Activated CD4-positive, CD25-positive, alpha-beta regulatory T cell (primary cell): Measurements from ENCODE around the gene OR10A3.
"Not testable (repeated sequence)": the region's sequence is repeated elsewhere in the genome, so short reads cannot be mapped to it uniquely, and the experiment has no call there.

Experiments
- DNase-seq, 4 experiments: peaks; one replicate each; lab custom pipeline; 2025; lab: John Stamatoyannopoulos, UW

Gene OR10A3, protein sequence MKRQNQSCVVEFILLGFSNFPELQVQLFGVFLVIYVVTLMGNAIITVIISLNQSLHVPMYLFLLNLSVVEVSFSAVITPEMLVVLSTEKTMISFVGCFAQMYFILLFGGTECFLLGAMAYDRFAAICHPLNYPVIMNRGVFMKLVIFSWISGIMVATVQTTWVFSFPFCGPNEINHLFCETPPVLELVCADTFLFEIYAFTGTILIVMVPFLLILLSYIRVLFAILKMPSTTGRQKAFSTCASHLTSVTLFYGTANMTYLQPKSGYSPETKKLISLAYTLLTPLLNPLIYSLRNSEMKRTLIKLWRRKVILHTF

DNA sequence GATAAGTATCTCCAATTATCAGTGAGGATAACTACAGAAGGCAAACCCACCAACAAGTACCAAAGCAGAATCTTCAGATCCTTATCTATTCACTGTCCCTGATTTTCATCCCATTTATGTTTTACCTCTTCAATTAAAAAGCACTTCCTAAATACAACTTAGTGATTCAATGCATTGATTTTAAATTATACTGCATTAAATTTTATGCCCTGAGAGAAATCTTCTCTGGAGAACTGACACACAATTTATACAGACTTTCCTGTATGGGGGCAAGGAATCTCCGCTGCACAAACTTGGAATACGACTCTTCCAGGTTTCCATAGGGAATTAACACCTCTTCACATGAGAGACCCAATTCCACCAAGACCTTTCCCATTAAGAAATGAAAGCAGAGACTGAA is at the start of gene OR10A3:
Gene OR10A3 (minus strand): TSS at position 101 of the 400 bp plus-strand sequence. CDS start 2,188 bp downstream, outside the sequence.
- DNase-seq = no peak

DNA sequence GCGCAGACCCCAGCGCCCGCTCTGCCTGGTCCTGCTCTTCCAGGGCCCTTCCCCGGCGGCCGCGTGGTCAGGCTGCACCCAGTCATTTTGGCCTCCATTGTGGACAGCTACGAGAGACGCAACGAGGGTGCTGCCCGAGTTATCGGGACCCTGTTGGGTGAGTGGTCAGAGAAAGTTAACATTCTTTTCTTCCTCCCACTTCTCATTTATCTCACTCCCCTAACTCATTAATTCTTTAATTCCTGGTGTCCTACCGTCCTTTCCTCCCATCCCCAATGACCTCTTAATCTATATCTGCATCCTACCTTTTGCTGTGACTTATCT is 46.0 kb upstream of the OR10A3 start:
- DNase-seq = not testable (repeated sequence)

DNA sequence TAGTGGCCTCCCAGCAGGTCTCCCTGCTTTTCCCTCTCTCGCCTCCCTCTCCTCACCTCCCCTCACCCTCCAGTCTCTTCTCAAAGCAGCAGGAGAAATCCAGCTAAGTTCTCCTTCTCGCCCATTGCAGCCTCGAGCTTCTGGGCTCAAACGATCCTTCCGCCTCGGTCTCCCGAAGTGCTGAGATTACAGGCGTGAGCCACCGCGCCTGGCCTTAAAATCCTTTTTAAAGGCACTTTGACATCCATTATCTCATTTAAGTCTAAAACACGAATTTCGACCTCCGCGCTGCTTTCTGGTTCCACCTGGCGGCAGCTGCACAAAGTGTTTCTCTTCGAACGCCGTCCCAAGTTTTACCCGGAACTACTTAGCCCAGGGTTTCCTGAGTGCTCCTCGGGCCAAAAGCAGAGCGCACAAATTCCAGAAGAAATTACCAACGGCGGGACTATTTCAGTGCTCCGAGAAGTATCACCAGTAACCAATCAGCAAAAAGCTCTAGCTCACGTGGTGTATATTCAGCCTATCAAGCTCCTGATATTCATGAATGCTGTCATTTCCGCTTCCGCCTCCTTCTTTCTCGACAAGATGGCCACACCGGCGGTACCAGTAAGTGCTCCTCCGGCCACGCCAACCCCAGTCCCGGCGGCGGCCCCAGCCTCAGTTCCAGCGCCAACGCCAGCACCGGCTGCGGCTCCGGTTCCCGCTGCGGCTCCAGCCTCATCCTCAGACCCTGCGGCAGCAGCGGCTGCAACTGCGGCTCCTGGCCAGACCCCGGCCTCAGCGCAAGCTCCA is 45.5 kb upstream of the OR10A3 start, which contains the start of gene EIF3F:
Gene EIF3F (plus strand): TSS at position 570 of the 792 bp plus-strand sequence. CDS start 16 bp downstream, at position 586.
- DNase-seq = peak; percentile 64 to 94 (median 85)

DNA sequence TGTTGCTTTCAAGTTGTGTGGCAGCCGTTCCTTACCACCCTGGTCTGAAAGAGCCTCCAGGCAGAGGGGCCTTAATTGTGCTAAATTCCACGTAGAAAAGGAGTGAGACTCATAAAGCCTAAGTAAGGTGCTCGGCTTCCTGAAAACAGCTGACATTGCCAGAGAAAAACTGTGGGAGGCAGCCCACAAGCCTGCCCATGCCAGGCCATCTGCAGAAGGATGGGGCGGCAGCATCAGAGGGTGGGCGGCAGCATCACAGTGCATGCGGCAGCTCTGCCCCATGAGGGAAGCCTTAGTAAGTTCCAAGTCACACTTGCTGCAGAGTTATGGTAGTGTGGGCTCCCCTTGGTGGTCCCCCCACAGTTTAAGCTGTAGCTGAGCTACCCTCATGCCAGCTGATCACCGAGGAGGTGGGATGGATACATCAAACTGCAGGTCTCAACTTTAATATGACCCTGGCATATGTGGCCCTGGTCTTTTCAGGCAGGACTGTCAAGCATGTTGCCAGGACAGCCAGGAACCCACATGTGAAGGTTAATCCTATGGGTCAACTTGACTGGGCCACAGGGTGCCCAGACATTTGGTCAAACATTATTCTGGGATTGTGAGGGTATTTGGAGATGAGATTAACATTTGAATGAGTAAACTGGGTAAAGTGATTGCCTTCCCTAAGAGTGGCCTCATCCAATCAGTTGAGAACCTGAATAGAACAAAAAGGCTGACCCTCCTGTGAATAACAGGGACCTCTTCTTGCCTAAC is 42.5 kb upstream of the OR10A3 start:
- DNase-seq = no peak

DNA sequence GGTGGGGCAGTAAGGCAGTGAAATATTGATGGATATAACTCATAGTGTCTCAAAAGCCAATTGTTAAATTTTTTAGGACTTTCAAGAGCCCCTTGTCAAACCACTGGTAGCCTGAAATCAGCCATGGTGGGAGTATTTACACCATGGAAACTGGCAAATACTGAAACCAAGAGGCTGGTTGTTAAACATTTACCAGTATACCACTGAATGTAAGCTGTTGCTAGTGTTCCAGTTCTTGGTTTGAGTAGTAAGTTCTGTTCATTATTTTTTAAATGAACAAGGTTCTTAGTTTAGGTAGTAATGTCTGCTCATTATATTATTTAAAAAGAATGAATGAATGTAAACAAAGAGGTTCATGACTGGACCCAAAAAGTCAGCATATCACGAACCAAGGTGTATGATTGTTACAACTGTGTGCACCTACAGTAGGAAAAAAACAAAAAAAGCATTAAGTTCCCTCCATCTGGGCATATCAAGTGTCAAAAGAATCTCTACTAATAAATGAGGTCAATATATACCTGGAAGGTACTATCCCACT is 41.1 kb upstream of the OR10A3 start:
- DNase-seq = no peak

DNA sequence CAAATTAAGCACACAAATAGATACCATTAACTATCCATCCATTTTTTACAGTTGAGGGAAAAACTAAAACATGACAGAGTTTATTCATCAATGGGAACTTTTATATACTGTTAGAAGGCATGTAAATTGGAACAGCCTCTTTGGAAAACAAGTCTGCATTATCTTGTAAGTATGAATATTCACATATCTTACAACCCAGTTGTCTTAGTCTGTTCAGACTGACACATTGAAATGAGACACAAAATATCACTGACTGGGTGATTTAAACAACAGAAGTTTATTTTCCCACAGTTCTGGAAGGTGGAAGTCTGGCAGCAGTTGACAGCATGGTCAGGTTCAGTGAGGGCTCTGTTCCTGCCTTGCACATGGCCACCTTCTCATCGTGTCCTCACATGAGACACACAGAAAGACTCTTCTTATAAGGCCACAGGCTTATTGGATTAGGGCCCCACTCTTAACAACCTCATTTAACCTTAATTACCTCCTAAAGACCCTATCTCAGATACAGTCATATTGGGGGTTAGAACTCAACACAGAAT is 40.2 kb upstream of the OR10A3 start:
- DNase-seq = no peak

DNA sequence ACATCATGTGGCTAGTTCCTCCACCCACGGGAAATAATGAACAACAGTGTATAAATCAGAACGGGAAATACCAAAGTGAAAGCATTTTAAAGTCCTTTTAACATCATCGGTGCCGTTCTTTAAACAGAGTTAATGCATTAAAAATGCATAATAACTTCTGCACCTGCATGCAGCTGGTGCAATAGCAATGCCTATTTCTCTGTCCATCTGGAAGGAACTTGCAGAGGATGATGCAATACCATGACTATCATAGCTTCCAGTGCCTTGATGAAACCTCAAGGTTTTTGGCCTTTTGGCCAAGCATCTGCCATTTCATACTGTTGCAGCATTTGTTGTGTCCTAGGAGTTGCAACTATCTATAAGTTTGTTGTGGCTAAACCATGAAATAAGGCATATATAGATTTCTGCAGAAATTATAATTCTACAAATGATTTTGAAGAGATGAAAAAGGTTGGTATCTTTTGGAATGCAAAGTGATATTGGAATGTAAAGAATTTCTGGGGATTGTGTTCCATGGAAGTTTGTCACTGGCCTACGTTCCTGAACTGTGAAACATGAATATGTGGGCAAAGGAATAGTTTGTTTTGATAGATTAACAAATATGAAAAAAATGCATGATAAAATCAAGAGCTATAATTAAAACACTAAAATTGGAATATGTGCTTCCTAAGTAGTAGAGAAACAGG is 35.9 kb upstream of the OR10A3 start:
- no peak for DNase-seq

DNA sequence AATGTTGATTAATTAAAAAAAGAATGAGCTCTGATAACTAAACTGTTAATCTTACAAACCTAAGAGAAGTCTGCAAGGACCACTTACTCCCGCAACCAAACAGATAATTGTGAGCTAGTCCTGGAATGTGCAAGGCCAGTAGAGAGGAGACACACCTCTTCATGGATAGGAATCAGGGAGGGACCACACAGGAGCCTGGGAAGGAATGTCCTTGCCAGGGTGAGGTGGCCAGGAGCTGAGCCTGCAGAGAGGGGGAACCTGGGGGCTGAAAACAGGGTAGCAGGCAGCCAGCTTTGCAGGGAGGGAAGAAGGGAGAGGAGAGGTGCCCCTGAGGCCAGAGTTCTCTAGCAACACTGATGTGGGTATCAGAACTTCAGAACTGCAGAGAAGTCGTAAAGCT is 33.2 kb upstream of the OR10A3 start:
- DNase-seq = no peak

DNA sequence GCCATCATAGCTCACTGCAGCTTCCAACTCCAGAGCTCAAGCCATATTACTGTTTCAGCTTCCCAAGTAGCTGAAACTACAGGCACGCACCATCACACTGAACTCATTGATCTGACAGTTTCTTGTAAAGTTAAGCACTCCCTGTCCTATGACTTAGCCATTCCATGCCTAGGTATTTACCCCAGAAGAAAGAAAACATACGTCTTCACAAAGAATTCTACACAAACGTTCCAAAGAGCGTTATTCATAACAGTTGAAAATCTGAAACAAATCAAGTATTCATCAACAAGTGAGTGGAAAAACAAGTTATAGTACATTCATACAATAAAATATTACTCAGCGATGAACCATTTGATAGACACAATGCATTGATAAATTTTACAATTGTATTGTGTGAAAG is 31.5 kb upstream of the OR10A3 start:
- DNase-seq = no peak

DNA sequence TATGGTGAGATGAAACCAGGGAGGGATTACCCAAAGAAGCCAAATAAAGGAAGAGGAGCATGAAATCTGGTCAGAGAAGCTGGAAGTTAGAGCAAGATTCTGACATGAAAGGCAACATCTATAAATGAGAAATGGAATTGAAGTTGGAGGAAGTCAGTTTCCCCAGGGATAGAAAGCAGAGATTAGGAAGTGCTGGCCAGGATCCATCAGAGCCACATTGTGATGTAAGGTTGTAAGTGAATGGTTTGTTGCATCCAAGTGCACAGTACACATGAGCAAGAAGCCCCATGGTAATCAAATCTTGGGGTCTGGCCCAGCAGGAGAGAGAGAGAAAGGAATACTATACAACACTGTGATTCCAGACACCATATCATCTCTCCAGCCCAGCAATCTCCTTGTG is 30.3 kb upstream of the OR10A3 start:
- no peak for DNase-seq

DNA sequence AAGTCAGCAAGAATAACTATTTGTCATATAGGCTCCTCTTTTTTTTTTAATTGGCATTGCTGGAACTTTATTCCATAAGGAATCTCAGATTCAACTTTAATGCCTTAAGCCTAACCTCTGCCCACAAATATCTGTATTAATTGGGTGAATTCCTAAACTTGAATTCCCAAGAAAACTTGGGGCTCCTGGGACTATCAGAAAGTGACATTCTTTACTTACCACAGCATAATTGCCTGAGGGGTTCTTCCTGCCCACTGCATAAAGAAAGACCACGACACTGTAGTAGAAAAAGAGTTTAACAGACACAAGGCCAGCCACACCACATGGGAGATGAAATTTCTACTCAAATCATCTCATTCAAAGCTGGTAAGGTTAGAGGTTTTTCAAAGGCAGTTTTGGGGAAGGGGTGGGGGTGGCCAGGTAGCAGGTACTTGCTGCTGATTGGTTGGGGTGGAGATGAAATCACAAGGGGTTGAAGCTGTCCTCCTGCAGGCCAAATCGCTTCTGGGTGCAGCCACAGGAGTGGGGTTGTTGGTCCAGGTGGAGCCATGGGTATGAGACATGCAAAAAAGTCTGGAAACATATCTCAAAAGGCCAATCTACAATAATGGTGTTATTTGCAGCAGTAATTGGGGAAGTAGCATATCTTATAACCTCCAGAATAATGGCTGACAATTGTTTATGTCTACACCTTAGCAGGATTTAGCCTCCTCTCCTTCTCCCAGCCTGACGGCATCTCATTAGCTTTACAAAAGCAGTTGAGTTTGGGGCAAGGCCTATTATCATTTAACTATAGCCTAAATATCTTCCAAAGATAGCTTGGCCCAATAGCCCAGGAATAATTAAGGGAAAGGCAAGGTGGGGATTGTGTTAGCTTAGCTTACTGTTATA is 28.5 kb upstream of the OR10A3 start:
- no peak for DNase-seq

DNA sequence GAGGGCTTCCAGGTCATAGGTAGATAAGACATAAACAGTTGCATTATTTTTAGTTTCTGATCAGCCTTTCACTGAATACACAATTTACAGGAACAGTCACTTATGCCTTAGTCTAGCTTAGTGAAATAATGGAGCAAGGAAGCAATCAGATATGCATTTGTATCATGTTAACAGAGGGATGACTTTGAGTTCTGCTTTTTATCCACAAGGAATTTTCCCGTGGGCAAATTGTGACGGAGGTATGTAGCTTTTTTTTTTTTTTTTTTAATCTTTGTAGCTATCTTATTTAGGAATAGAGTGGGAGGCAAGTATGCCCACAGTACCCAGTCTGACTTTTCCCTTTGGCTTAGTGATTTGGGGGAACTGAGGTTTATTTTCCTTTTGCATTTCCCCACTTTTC is 27.2 kb upstream of the OR10A3 start:
- no peak for DNase-seq

DNA sequence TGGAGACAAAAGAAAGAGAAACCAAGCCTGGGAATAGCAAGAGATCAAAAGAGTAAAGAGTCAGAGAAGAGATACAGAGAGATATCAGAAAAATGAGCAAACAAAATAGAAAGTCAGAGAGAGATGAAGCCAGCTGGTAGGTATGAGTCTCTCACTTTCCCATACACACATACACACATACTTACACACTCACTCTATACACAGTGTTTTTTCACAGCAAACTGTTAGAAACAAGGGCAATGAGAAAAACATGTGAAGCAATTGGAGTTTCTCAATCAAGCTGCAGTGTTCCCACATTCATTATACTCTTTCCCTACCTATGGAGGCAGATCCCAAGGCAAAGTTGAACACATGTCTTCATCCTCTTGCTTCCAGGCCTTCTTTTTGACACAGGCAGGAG is 26.3 kb upstream of the OR10A3 start:
- no peak for DNase-seq

DNA sequence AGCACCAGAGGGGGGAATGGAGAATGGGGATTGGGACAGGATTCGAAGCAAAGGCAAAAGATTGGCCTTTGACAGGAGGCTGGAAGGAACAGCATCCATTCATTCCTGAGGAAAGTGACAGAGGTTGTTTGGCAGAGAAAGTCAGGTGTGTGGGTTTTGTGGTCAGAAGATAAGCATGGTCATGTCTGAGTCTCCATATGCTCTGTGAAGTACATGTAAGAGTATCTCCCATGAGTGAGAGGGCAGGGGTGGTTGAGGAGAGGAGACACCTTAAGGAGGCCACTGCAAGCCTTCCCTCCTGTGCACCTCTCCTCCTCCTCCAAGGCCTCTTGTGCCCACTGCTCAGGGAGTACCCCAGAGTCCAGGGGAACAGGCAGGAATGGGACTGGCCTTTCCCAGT is 25.6 kb upstream of the OR10A3 start:
- DNase-seq = no peak

DNA sequence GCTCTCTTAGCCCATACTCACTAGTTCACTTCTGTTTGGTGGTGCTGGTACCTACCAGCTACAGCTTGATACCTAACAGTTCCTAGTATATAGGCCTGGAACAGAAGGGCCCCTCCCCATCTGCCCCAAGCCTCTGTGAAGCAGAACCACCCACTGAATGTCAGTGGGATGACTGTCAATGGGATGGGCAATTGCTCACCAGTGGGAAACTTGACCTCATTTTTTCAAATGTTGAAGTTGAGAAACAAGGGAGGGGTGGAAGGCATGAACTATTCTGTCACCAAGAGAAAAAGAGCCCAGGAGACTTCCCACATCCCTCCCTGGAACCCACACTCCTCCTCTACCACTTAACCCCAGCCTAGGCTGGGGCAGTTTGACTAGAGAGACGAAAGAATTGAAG is 23.9 kb upstream of the OR10A3 start, which contains the start of gene NLRP10:
Gene NLRP10 (minus strand): TSS at position 62 of the 400 bp plus-strand sequence. CDS start 1,952 bp downstream, outside the sequence.
- no peak for DNase-seq

DNA sequence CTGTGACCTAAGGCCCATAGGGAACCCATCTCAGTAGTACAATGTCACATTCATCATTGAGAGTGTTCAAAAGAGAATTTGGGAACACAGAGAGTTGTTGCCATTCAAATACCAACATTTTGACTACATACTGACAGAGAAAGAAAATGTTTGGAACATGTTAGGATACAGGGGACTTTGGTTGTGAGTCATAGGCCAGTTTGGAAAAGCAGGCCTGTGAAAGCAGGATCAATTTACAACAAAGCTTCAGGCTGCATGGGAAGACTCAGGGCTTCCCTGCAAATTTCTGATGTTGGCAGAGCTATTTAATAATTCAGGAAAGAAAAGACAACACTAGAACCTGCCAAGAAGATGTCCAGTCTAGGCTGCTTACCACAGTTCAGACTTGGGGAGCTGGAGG is 23.4 kb upstream of the OR10A3 start:
- no peak for DNase-seq

DNA sequence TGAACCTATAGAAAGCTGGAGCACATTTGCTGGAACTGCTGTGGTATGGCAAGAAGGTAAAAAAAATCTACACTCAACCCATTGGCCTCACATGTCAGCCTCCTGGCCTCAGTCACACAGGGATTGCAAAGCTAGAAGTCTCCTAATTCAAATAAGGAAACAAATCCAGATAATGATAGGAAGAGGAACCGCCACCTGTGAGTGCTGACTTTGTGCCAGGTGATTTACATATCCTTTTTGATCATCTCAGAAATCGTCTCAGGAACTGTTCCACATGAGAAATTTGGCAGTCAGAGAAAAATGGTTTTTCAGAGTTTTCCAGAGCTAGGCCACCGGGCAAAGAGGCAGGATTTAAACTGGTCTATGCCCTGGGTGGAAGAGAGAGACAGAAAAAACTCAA is 22.8 kb upstream of the OR10A3 start:
- DNase-seq = no peak

DNA sequence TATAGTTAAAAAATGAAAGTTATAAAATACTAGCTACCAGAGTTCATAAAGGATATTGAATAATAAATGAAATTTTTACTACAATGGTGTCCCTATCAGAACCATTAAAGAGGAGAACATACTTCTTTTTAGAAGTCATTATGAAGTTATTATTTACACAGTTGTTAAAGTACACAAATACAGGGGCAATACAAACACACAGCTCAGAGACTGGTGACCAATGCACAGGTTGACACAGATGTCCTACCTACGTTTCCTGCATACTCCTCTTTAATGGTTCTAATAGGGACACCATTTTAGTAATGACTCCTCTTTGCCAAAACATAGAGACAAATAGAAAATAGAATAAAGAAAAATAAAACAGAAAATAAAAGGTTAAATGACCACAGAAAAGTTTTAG is 13.7 kb upstream of the OR10A3 start:
- DNase-seq = no peak

DNA sequence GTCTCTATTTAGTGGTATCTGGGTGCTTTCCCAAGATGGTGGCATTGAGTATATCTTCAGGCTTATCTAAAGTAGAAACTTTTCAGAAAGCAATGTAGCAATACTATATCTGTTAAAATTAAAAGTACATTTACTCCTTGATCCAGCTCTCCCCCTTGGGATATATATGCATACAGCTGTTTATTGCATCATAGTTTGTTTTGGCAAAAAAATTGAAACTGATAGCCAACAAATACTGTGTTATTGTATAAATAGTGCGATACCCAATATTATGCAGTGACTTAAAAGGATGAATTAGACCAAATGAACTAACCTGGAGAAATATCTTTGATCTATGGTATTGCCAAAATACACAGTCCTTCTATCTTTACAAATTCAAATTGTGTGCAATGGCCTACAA is 8.4 kb upstream of the OR10A3 start:
- DNase-seq = no peak

DNA sequence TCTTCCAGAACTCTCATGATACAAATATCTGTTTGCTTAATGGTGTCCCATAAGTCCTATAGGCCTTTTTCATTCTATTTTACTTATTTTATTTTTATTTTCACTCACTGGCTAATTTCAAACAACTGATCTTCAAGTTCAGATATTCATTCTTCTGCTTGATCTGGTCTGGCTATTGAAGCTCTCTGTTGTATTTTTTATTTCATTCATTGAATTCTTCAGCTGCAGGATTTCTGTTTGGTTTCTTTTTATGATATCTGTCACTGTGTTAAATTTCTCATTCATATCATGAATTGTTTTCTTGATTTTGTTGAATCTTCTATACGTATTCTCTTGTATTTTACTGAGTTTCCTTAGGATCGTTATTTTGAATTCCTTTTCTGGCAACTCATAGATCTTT is 2.6 kb upstream of the OR10A3 start:
- no peak for DNase-seq
